NCI-H510A (cell line): ENCODE results near the gene ATG10.
"Not testable (repeated sequence)": the region's sequence is repeated elsewhere in the genome, so short reads cannot be mapped to it uniquely, and the experiment has no call there.

Source experiments
- DNase-seq: peaks from one replicate; lab custom pipeline; 2025; lab: John Stamatoyannopoulos, UW

The ATG10 gene

GRCh38 chr5:82057051-82057450 is 85.2 kb downstream of the ATG10 start:
- DNase-seq = no peak

- no peak for DNase-seq
Measured at GRCh38 chr5:82058710-82059109, 86.9 kb downstream of the ATG10 start.

GRCh38 chr5:82066791-82067190 is 95.0 kb downstream of the ATG10 start:
- DNase-seq = no peak

DNA sequence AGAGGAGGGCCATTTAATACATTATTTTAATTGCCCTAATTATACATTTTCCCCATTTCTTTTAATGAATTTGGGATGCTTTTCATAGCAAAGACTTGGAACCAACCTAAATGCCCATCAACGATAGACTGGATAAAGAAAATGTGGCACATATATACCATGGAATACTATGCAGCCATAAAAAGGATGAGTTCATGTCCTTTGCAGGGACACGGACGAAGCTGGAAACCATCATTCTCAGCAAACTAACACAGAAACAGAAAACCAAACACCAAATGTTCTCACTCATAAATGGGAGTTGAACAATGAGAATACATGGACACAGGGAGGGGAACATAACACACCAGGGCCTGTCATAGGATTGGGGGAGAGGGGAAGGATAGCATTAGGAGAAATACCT is 96.2 kb downstream of the ATG10 start:
- not testable (repeated sequence) for DNase-seq

DNA sequence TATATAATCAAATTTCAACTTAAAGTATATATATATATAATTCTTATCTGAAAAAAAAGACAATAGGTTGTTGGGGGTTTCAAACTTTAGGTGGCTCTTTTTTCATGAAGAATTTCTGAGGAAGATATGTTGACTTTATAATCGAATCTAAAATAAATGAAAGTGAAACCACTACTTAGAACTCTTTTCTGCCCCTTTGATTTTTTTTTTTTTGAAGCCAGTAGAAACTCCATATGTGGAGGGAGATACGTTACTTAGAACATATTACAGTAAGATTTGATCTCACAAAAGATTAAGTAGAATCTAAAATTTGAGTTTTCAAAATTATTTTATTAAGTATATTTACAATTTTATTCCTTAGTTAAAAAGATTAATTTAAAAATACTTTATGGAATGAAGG is 96.9 kb downstream of the ATG10 start:
- DNase-seq = no peak

DNA sequence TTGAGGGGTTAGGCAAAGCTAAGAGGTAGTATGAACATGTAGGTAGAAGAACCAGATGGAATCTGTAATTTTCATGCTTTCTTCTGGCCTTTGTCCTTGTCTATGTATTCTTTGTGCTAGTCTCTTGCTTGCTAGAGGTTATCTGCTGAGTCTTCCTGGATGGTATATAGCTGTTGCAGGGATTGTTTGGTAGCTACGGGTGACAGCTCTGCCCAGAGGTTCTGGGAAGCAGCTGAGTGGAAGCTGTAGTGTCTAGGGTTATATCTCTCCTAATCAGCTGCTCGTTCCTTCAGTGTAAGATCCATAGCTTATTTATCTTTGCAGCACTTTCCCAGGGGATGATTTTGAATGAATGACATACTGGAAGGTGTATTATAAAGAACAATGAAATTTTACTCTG is 100.3 kb downstream of the ATG10 start:
- DNase-seq = no peak

- no peak for DNase-seq
Measured at GRCh38 chr5:82073179-82073578, 101.4 kb downstream of the ATG10 start.

GRCh38 chr5:82074950-82075349 is 103.1 kb downstream of the ATG10 start:
- DNase-seq = no peak

DNA sequence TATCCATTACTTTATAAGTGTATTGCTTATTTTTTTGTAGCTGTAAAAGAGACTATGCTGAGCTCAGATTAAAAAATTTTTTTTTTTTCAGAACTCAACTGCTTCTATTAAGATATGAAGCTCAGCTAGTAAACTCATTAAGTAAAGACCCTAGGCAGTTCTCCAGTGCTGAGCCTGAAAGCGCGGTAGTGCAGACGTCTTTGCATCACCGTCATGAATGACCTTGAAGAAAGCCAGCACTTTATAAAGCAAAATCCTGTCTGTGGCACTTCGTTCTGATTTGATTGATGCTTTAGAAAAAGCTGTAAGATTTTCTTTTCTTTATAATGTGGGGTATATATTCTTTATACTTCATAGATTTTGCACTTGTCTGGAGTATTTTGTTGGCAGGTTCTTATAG is 105.7 kb downstream of the ATG10 start:
- DNase-seq = no peak

GRCh38 chr5:82091617-82092016 is 119.8 kb downstream of the ATG10 start:
- no peak for DNase-seq

DNA sequence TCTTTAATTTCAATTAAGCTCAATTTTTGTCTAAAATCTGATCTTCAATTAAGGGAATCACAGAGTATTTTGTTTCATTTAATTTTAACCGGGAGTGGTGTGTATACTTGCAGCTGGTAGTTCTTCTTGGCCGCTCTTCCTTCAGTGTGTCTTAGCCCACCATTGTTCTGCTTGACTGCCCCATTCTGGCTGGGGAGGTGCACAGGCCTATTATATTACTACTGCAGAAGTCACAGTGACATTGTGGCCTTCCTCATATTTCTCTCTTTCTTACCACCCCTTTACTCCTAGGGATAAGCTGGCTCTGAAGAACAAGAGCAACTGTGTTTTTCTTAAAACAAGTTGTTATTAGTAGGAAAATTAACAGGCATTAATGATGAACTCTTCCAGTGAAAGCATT is 123.7 kb downstream of the ATG10 start:
- no peak for DNase-seq

DNA sequence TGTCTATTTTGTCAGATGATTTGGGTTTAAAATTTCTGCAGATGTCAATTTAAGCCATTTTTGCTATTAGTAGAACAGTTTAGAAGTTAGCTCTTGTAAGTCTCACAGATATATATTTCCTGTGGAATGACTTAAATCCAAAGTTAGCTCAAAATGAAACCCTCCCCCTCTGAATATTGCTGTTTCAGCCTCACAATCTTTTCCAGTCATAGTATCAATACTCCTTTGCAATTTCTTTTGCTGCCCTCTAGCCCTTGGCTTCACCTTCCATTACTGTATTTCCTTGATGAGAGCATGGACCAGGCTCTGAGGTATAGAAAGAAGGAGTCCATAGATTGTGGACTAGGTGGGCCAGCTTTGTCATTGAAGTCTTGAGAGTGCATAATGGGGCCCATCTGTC is 124.4 kb downstream of the ATG10 start:
- DNase-seq = no peak

DNA sequence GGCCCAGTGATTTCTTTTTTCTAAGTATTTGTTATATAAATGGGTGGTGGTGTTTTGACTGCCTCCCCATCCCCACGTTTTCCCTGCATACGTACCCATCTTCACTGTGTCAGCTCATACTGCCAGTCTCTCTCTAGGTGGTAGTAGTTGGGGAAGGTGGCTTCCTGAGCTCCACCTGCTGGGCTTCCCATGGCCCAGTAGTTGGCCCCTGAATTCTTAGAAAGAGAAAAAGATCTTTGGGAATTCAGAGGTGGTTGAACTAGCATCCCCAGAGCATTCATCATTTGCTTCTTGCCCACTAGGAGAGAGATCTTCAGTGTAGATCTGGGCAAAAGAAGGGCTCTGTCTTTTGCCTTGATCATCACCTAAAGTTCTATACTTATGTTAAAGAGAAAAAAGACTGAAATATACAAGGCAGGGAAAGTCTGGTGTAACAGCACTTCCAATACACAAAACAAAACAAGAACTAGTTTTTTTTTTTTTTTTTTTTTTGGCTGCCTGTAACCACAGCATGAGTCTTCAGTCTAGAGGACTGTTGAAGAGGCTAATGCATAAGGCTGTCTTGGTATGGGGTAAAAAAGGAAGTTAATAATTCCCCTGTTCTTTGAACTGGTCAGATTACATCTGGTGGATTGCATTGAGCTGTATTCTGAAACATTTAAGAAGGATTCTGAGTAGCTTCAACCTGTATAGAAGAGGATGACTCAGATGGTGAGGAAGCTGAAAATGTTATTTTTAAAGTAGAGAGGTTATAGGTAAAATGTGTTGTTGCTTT is 128.7 kb downstream of the ATG10 start:
- no peak for DNase-seq

DNA sequence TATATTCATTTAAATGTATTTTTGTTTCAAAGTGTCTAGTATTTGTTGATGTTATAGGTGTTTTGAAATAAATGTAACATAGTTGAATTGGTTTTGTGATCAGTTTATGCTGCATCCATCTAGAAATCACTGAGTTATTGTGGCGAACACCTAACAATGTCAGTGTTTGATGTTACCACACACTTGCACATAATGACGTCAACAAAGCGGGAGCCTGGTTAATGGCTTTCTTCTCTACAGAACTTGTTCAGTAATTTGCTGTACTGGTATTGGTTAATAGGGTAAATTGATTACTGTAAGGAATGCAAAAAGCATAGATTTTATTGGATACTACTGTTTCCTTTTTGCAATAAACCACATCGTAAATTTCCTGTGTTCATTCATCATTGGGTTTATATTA is 133.0 kb downstream of the ATG10 start:
- DNase-seq = no peak

GRCh38 chr5:82105457-82105856 is 133.6 kb downstream of the ATG10 start:
- DNase-seq = no peak

- no peak for DNase-seq
Measured at GRCh38 chr5:82106207-82106606, 134.4 kb downstream of the ATG10 start.

DNA sequence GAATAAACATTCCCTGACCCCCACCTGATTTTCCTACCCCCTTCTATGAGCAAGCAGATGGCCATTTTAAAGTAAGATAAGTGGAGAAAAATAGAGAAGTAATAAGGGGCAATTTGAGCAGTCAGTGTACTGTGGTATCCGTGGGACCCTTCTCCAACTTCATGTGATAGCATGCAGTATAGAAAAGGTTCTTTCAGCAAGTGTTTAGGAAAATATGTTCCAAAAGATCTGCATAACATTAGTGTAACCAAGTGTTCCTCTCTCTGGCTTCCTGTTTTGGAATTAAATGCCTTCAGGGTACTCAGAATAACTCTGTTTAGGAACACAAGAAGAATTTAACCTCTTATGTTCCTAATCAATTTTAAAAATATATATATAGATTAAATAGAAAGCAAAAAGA is 134.9 kb downstream of the ATG10 start:
- no peak for DNase-seq

- no peak for DNase-seq
Measured at GRCh38 chr5:82107267-82107666, 135.4 kb downstream of the ATG10 start.

GRCh38 chr5:82109013-82109412 is 137.2 kb downstream of the ATG10 start:
- DNase-seq = no peak

DNA sequence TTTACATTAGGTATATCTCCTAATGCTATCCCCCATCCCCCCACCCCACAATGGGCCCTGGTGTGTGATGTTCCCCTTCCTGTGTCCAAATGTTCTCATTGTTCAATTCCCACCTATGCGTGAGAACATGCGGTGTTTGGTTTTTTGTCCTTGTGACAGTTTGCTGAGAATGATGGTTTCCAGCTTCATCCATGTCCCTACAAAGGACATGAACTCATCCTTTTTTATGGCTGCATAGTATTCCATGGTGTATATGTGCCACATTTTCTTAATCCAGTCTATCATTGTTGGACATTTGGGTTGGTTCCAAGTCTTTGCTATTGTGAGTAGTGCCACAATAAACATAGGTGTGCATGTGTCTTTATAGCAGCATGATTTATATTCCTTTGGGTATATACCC is 138.1 kb downstream of the ATG10 start:
- DNase-seq = not testable (repeated sequence)

GRCh38 chr5:82111191-82111590 is 139.4 kb downstream of the ATG10 start:
- DNase-seq = no peak

DNA sequence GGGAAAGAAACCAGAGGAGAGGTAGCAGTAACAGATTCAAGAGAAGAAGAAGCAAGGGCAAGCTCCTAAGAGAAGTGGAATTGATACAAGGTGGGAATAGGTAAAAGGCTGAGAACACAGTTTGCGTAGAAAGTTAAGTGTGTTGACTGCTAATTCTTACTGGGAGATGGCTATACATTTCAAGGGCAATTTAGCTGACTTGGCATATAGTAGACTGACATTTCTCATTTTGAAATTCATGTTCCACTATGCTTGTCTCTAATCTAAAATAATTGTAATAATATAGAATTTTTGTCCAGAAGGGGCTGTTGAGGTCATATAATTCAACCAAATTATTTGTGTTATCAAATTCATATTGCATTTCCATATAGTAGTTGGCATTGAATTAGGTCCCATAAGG is 144.0 kb downstream of the ATG10 start:
- DNase-seq = no peak

DNA sequence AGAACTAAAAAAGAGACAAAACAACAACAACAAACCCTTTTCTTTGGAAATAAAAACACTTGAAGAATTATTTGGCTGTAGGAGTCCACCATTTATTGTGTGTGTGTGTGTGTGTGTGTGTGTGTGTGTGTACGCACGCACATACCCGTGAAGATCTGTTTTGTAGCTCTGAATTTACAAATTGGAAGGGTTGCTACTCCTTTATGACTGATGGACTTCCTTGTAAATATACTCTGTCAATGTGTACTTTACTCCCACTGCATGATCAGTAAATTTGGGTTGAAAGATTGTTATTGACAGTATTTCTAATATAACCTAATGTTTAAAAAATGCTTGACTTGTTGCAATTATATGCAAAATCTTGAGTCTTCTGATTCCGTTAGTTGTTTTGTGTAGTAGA is 148.1 kb downstream of the ATG10 start:
- DNase-seq = no peak

- no peak for DNase-seq
Measured at GRCh38 chr5:82129723-82130285, 158.0 kb downstream of the ATG10 start.
